ENCODE measurements around the gene TNFRSF19. TPM values are rescaled to one million over a fixed set of nuclear protein-coding genes. Genes with fewer than 3 reads are reported as not detected.
A peak's percentile ranks its signal among the peaks of the same experiment; 100 is the strongest.

The TNFRSF19 gene
- total RNA-seq, 1 experiment from 2014 or later, result 0.54 TPM

- Histone ChIP-seq H3K27ac (ENCODE audit: low read length) (no peak overlapping the region), H3K27me3 (ENCODE audit: control insufficient read depth, insufficient read depth, low read length) (peaks cover 3% of the 10 kb centered on the region; the same call in 1 of the 2 replicates), H3K36me3 (ENCODE audit: control insufficient read depth, insufficient read depth, low read length) (no peaks in the 10 kb centered on the region; the same call in 1 of the 2 replicates), H3K4me1 (ENCODE audit: control insufficient read depth, insufficient read depth, low read length) (no peaks in the 10 kb centered on the region), H3K9me3 (ENCODE audit: control insufficient read depth, insufficient read depth, low read depth, low read length) (no peaks in the 10 kb centered on the region), H3K4me3 (ENCODE audit: low read depth in 2 of 2, low read length in 2 of 2) (no peak overlapping the region)
- DNase-seq (ENCODE audit: low read depth, low spot score) (no peak), ATAC-seq (no peak)
- intact Hi-C loops (cut with micrococcal nuclease; ENCODE audit: unreplicated experiment) (no loop called here), in situ Hi-C loops (cut with HindIII; ENCODE audit: low pct_unique_long_range_greater_than_20kb, low sequenced_read_pairs) (no loop called here)
- ChIA-PET POLR2A (no interaction called here), CTCF (no interaction called here)
- TF ChIP-seq POLR2AphosphoS5 (IDR thresholded peaks at IDR 0.05; ENCODE audit: low read depth, low read length) (no peak), TCF7L2 (IDR thresholded peaks at IDR 0.05; ENCODE audit: low read depth, low read length) (no peak), CTCF (IDR thresholded peaks at IDR 0.05) (no peak), SIN3A (IDR thresholded peaks at IDR 0.05; ENCODE audit: borderline replicate concordance, insufficient read depth, low read depth, low read length) (no peak)
- BruUV-seq (replicated peaks), result no TSS peak
These were observed 25.5 kb upstream of the TNFRSF19 start for GRCh38 chr13:23544668-23545067.

GRCh38 chr13:23547000-23547590, 23.1 kb upstream of the TNFRSF19 start:
- H3K4me1 ChIP-seq (ENCODE audit: control insufficient read depth, insufficient read depth, low read length), result no peaks in the 10 kb centered on the region
- H3K27me3 ChIP-seq (ENCODE audit: control insufficient read depth, insufficient read depth, low read length), result peaks cover 3% of the 10 kb centered on the region; the same call in 1 of the 2 replicates
- H3K36me3 ChIP-seq (ENCODE audit: control insufficient read depth, insufficient read depth, low read length), result no peaks in the 10 kb centered on the region; the same call in 1 of the 2 replicates
- no peak for DNase-seq (ENCODE audit: low read depth, low spot score)
- no peak overlapping the region for H3K27ac ChIP-seq (ENCODE audit: low read length)
- CTCF ChIA-PET, result no interaction called here
- ATAC-seq, result peak; percentile 51; the same call in 1 of the 2 replicates
- in situ Hi-C loops (cut with HindIII; ENCODE audit: low pct_unique_long_range_greater_than_20kb, low sequenced_read_pairs) (no loop called here), intact Hi-C loops (cut with micrococcal nuclease; ENCODE audit: unreplicated experiment) (no loop called here)
- H3K9me3 ChIP-seq (ENCODE audit: control insufficient read depth, insufficient read depth, low read depth, low read length), result no peaks in the 10 kb centered on the region
- POLR2A ChIA-PET, result no interaction called here
- peak overlapping the region; percentile 29 to 55 for H3K4me3 ChIP-seq (ENCODE audit: low read depth in 2 of 2, low read length in 2 of 2)
- no peak for TF ChIP-seq REST (IDR thresholded peaks at IDR 0.05; ENCODE audit: insufficient read depth in 1 of 2, low read depth in 2 of 2, low read length in 1 of 2)
- no peak for TF ChIP-seq CTCF (IDR thresholded peaks at IDR 0.05)
- no peak for TF ChIP-seq SIN3A (IDR thresholded peaks at IDR 0.05; ENCODE audit: borderline replicate concordance, insufficient read depth, low read depth, low read length)
- no peak for TF ChIP-seq TCF7L2 (IDR thresholded peaks at IDR 0.05; ENCODE audit: low read depth, low read length)
- TF ChIP-seq POLR2AphosphoS5 (IDR thresholded peaks at IDR 0.05; ENCODE audit: low read depth, low read length), result no peak
- no TSS peak for BruUV-seq (replicated peaks)

All from Panc1 (cell line).